GM19035 (cell line): ENCODE data around the gene MLNR.

Experiments used
- ATAC-seq: cut with Tn5 transposase; IDR thresholded peaks from one replicate; pipeline ENCODE4 v1.9.1; 2021; ENCODE audit not compliant: unreplicated experiment

The MLNR gene, protein sequence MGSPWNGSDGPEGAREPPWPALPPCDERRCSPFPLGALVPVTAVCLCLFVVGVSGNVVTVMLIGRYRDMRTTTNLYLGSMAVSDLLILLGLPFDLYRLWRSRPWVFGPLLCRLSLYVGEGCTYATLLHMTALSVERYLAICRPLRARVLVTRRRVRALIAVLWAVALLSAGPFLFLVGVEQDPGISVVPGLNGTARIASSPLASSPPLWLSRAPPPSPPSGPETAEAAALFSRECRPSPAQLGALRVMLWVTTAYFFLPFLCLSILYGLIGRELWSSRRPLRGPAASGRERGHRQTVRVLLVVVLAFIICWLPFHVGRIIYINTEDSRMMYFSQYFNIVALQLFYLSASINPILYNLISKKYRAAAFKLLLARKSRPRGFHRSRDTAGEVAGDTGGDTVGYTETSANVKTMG

DNA sequence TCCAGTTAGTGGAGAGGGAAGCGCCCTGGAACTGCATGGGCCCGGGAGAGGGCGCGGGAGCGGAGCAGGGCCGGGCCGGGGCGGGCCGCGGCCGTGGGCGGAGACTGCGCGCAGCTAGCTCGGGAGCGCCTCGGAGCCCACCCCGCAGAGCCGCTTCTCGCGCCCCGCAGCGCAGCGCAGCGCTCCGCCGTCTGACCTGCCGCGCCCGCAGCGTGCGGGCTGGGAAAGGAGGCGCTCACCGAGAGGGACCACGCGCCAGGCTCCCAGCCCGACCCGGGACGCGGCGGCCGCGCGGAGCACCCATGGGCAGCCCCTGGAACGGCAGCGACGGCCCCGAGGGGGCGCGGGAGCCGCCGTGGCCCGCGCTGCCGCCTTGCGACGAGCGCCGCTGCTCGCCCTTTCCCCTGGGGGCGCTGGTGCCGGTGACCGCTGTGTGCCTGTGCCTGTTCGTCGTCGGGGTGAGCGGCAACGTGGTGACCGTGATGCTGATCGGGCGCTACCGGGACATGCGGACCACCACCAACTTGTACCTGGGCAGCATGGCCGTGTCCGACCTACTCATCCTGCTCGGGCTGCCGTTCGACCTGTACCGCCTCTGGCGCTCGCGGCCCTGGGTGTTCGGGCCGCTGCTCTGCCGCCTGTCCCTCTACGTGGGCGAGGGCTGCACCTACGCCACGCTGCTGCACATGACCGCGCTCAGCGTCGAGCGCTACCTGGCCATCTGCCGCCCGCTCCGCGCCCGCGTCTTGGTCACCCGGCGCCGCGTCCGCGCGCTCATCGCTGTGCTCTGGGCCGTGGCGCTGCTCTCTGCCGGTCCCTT lies at the start of gene MLNR:
MLNR (plus strand) TSS at position 303 of the 820 bp plus-strand sequence; CDS start at position 303, 0 bp downstream.
- ATAC-seq = no peak

DNA sequence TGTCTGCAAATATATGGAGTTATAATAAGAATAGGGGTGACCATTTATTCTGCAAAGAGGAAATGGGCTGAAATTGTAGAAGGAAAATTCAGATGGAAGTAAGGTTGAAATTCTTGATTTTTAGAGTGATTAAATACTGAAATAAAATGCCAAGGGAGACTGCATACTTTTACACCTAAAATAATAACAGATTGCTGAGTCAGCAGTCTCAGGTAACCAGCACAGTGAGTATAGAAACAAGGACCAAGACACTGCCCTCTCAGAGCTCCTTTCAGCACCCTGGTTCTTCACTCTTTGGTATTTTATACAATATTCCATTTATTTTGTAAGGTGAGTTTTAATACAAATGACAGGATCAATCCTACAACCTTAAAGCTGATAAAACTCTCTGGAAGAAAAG lies 48.8 kb upstream of the MLNR start:
- no peak for ATAC-seq

- no peak for ATAC-seq
Observed at GRCh38 chr13:49183672-49184325, 36.3 kb upstream of the MLNR start.

GRCh38 chr13:49184621-49185020 lies 35.5 kb upstream of the MLNR start:
- ATAC-seq = no peak

DNA sequence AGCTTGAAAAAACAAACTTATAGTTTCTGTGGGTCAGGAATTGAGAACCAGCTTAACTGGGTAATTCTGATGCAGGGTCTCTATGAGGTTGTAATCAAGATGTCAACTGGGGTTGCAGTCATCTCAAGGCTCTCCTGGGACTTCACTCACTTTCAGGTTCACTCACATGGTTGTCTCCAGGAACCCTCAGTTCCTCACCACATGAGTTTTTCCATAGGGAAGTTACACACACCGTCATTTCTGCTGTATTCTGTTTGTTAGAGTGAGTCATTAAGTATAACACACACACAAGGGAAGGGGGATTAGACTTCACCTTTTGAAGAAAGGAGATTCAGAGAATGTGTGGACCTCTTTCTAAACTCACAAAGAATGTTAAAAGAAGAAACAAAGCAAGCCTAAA lies 34.9 kb upstream of the MLNR start:
- ATAC-seq = no peak

DNA sequence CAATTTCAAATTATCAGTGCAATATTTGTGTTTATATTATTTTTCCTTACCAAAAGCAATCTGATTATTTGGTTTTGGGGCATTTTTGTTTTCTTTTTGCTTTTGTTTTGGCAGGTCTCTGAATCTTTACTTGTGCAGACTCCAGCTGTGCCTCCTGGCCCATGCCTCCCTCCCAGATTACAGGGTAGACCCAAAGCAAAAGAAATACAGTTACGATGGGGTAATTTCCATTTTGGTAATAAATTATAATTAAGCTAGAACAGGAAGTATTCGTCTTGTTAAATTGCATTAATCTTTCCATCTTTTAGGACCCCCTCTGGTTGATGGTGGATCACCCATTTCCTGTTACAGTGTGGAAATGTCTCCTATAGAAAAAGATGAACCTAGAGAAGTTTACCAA lies 29.2 kb upstream of the MLNR start:
- ATAC-seq = no peak

GRCh38 chr13:49206641-49207040 lies 13.5 kb upstream of the MLNR start:
- ATAC-seq = no peak

DNA sequence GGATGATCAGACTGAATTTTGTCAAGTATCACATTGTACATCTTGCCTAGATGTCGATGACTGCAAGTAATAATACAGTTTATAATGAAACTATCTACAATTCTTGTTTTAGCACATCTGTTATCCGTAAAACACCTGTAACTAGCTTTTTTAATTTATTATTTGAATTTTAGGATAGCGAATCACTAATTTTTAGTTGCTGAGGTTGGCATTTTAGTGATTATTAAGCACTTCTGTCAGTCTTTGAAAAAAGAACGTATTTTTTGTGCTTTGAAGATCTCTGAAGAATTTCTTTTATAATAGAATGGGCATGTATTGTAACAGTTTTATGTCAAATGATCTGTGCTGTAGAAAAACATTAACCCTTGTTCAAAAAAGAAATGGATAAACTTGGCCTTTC lies 11.5 kb upstream of the MLNR start:
- ATAC-seq = no peak

- no peak for ATAC-seq
Observed at GRCh38 chr13:49210114-49210513, 10.0 kb upstream of the MLNR start.

DNA sequence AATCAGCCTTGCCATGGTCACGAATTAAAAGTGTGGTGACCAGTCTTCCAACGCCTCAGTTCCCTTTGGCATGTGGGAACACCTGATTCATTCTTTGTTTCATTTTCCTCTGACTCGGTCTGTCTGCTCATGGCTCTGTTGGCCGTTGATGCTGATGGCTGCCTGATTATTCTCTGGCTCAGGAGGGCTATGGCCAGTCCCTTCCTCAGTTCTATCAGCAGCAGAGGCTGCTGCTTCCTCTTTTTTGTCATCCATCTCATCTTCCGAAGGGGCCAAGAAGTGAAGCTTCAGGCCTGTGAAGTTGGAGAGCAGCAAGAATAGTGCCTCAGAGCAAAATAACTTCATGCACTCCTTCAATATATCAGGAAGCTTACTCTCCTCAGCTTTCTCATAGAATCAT lies 9.5 kb upstream of the MLNR start:
- no peak for ATAC-seq

GRCh38 chr13:49213539-49213938 lies 6.6 kb upstream of the MLNR start:
- no peak for ATAC-seq

DNA sequence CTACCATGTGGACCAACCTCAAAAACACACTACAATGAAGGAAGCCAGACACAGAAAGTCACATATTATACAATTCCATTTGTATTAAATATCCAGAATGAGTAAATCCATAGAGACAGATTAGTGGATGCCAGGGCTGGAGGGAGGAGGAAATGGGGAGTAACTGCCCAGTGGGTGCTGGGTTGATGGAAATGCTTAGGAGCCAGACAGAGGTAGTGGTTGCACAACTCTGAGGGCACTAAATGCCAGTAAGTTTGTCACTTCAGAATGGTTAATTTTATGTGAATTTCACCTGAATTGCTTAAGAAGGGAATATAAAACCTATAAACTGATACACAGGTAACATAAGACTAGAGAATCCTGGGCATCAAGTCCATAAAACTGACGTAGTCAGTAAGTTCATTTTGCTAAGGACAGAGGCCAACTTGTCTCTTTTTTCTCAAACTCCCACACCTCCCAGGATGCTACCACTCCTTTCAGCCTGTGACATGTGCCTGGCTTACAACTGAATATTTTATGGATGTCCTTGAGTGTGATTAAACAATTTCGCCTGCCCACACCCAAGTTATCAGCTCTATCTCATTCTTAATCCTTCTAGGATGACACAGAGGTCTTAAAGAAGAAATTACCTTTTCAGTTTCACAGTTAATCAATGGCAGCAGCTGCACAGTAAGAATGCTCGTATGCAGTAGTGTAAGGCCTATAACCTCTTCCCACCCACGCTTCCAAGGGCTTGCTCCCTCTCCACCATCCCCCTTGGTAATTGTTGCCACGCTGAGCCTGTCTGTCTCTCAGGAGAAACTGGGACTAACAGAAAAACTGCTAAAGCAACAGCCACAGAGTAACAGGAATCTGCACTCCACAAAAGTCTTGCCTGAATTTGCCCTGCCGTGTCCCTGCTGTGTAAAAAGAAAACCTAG lies 5.9 kb upstream of the MLNR start:
- ATAC-seq = no peak

DNA sequence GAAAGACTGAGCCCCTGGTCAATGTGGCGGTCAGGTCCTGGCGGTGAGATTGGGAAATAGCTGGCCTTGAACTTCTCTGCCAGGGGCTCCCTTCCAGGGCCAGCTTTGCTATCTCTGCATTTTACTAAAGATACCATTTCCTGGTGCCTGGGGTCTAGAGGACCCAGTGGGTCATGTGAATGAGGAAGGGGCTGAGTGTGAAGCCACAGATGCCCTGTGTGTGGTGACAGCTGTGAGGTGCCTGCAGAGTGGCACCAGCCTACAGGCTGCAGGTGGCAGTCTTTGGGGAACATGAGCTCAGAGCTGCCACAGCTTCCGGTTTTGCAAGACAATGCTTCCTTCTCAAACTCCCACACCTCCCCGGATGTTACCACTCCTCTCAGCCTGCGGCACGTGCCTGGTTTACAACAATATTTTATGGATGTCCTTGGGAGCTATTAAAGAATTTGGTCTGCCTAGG lies 5.2 kb upstream of the MLNR start:
- ATAC-seq = no peak

DNA sequence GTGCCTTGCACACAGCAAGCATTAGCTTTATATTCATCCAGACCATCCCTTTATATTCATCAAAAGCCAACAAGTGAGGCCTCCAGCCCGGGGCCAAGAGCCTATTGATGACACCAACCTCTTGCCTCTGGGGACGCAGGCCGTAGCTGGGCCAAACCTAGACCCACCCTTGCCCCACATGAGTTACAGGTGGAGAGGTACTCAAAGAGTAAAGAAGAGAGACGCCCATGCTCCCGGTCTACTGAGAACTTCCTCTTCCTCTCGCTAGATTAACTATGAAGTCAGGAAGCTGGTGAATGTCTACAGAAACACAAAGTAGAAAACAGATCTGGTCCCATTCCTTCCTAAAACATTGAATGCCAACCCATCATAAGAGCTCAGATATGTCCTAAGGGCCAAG lies 3.8 kb upstream of the MLNR start:
- no peak for ATAC-seq

DNA sequence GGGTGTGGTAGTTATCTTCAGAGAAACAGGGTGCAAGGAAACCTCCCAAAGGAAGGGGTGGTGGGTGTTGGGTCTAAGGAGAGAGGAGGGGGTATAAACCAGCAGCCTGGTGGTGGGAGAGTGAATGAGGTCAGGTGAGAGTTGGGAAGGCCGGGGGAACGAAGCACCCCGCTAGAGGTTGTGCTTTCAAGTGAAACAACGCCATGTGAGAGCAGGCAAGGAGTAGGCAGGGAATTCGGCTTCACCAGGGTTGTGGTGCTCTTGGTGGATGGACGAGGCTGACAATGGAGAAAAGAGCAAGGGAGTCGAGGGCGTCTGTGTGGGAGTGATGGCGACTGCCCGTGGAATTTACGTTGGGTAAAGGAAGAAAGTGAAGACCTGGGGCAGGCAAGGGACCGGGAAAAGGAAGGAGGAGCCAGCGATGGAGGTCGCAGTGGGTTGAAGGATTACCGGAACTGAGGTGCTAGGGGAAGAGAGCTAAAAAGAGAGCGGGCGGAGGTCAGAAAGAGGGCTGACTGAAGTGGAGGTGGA lies 2.1 kb upstream of the MLNR start:
- no peak for ATAC-seq

DNA sequence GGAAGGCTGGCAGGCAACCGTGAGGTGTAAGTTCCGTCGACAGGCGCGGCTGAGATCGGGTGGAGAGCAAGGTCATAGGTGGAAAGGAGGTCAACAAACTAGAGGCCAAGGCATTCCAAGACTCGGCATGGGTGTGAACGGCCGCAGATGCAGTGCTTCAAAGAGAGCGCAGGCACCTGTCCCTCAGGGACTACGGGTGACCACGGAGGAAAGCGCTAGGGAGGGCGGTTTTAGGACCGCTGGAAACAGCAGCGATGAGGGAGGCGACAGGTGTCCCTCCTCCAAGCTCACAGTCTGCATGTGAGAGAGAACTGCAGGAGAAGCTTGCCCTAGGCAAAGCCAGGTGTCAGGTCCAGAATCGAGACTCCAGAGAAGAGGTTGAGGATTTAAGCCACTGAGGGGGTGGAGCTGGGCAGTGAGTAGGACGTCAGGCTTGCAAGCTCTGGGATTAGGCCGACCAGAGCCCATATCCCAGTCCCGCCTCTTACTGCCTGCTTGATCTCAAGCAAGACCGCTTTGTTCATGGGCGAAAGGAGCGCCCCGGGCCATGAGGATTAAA lies 1.6 kb upstream of the MLNR start:
- ATAC-seq = no peak

- no peak for ATAC-seq
Observed at GRCh38 chr13:49219647-49220035, 497 bp upstream of the MLNR start.

DNA sequence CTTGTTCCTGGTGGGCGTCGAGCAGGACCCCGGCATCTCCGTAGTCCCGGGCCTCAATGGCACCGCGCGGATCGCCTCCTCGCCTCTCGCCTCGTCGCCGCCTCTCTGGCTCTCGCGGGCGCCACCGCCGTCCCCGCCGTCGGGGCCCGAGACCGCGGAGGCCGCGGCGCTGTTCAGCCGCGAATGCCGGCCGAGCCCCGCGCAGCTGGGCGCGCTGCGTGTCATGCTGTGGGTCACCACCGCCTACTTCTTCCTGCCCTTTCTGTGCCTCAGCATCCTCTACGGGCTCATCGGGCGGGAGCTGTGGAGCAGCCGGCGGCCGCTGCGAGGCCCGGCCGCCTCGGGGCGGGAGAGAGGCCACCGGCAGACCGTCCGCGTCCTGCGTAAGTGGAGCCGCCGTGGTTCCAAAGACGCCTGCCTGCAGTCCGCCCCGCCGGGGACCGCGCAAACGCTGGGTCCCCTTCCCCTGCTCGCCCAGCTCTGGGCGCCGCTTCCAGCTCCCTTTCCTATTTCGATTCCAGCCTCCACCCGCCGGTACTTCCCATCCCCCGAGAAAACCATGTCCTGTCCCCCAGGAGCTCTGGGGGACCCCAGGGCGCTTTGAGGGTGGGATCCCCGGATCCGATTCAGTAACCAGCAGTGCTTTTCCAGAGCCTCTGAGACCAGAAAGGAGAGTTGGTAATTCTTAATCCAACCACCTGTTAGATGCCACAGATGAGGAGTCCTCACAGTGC lies 885 bp downstream of the MLNR start:
- ATAC-seq = no peak

- ATAC-seq = no peak
Observed at GRCh38 chr13:49221590-49221965, 1.4 kb downstream of the MLNR start.
